LNCaP clone FGC (cell line): ENCODE results near the gene AKR1C2.

Experiments used
- DNase-seq: peaks from one replicate; pipeline ENCODE4 v3.0.0-alpha.2; 2011; ENCODE audit warnings: low read depth
- H3K4me3 ChIP-seq: 2 replicates; pipeline ENCODE4 v1.5.1; 2011; ENCODE audit warnings: mild to moderate bottlenecking, low read depth, low read length, control low read depth
- CTCF ChIP-seq: IDR thresholded peaks from 2 replicates; pipeline ENCODE4 v1.5.1; 2012; ENCODE audit warnings: mild to moderate bottlenecking; ENCODE audit not compliant: control insufficient read depth, insufficient read depth; ENCODE audit errors: extremely low read depth

Gene AKR1C2

GRCh38 chr10:5041471-5042023 is 37.9 kb upstream of the AKR1C2 start:
- H3K4me3 ChIP-seq: no peak overlapping the region
- DNase-seq: no peak
- no peak for TF ChIP-seq CTCF

- DNase-seq: no peak
- H3K4me3 ChIP-seq: no peak overlapping the region
- TF ChIP-seq CTCF: no peak
These were observed 37.3 kb upstream of the AKR1C2 start for GRCh38 chr10:5040781-5041470.

GRCh38 chr10:5040010-5040673 is 36.5 kb upstream of the AKR1C2 start:
- TF ChIP-seq CTCF: no peak
- H3K4me3 ChIP-seq: no peak overlapping the region
- DNase-seq: no peak

- H3K4me3 ChIP-seq: no peak overlapping the region
- DNase-seq: no peak
- no peak for TF ChIP-seq CTCF
These were observed 35.1 kb upstream of the AKR1C2 start for GRCh38 chr10:5038733-5039132.

- no peak overlapping the region for H3K4me3 ChIP-seq
- no peak for DNase-seq
- TF ChIP-seq CTCF: no peak
These were observed 34.4 kb upstream of the AKR1C2 start for GRCh38 chr10:5038101-5038500.

- no peak for DNase-seq
- TF ChIP-seq CTCF: no peak
- no peak overlapping the region for H3K4me3 ChIP-seq
These were observed 32.9 kb upstream of the AKR1C2 start for GRCh38 chr10:5036511-5036910.
